ENCODE measurements around the gene NADK2. TPM values are rescaled to one million over a fixed set of nuclear protein-coding genes. Genes with fewer than 3 reads are reported as not detected.

NADK2 gene
- total and polyA plus RNA-seq, 9 donors = 28.9 to 42.2 (median 39.3) TPM

- no peaks in the 10 kb centered on the region for H3K4me1 ChIP-seq (ENCODE audit: control insufficient read depth, insufficient read depth, low read length)
- no peak overlapping the region for H3K4me3 ChIP-seq (ENCODE audit: low read length)
- H3K27me3 ChIP-seq (ENCODE audit: control insufficient read depth, insufficient read depth, low read length) = no peaks in the 10 kb centered on the region
- peak; percentile 42 for DNase-seq
- no peaks in the 10 kb centered on the region for H3K36me3 ChIP-seq (ENCODE audit: control insufficient read depth, insufficient read depth, low read length)
- no peak overlapping the region for H3K27ac ChIP-seq (ENCODE audit: low read length)
- WGBS (ENCODE audit: insufficient coverage) = 74% methylated on average over 3 of the region's 6 CpGs
- H3K9me3 ChIP-seq (replicated peaks; ENCODE audit: control insufficient read depth, low read depth, low read length) = no peaks in the 10 kb centered on the region
Observed at GRCh38 chr5:36273809-36274526, 32.2 kb upstream of the NADK2 start.

GRCh38 chr5:36272136-36272690 is 30.5 kb upstream of the NADK2 start:
- no peaks in the 10 kb centered on the region for H3K36me3 ChIP-seq (ENCODE audit: control insufficient read depth, insufficient read depth, low read length)
- H3K9me3 ChIP-seq (replicated peaks; ENCODE audit: control insufficient read depth, low read depth, low read length) = no peaks in the 10 kb centered on the region
- no peak for DNase-seq
- no CpG with 5 or more reads among the region's 2 CpGs for WGBS (ENCODE audit: insufficient coverage)
- no peak overlapping the region for H3K27ac ChIP-seq (ENCODE audit: low read length)
- no peaks in the 10 kb centered on the region for H3K4me1 ChIP-seq (ENCODE audit: control insufficient read depth, insufficient read depth, low read length)
- H3K4me3 ChIP-seq (ENCODE audit: low read length) = no peak overlapping the region
- no peaks in the 10 kb centered on the region for H3K27me3 ChIP-seq (ENCODE audit: control insufficient read depth, insufficient read depth, low read length)

- H3K36me3 ChIP-seq (ENCODE audit: control insufficient read depth, insufficient read depth, low read length) = no peaks in the 10 kb centered on the region
- DNase-seq = no peak
- no peak overlapping the region for H3K4me3 ChIP-seq (ENCODE audit: low read length)
- no peaks in the 10 kb centered on the region for H3K27me3 ChIP-seq (ENCODE audit: control insufficient read depth, insufficient read depth, low read length)
- no peak overlapping the region for H3K27ac ChIP-seq (ENCODE audit: low read length)
- H3K9me3 ChIP-seq (replicated peaks; ENCODE audit: control insufficient read depth, low read depth, low read length) = no peaks in the 10 kb centered on the region
- WGBS (ENCODE audit: insufficient coverage) = no CpG with 5 or more reads among the region's 3 CpGs
- H3K4me1 ChIP-seq (ENCODE audit: control insufficient read depth, insufficient read depth, low read length) = no peaks in the 10 kb centered on the region
Observed at GRCh38 chr5:36270876-36271575, 29.3 kb upstream of the NADK2 start.

GRCh38 chr5:36270175-36270574 is 28.4 kb upstream of the NADK2 start:
- Histone ChIP-seq H3K4me1 (ENCODE audit: control insufficient read depth, insufficient read depth, low read length) (no peaks in the 10 kb centered on the region), H3K36me3 (ENCODE audit: control insufficient read depth, insufficient read depth, low read length) (no peaks in the 10 kb centered on the region), H3K27me3 (ENCODE audit: control insufficient read depth, insufficient read depth, low read length) (no peaks in the 10 kb centered on the region), H3K9me3 (replicated peaks; ENCODE audit: control insufficient read depth, low read depth, low read length) (no peaks in the 10 kb centered on the region), H3K27ac (ENCODE audit: low read length) (no peak overlapping the region), H3K4me3 (ENCODE audit: low read length) (no peak overlapping the region)
- no peak for DNase-seq
- WGBS (ENCODE audit: insufficient coverage) = 53% methylated on average over 2 of the region's 3 CpGs

GRCh38 chr5:36269478-36269877 is 27.8 kb upstream of the NADK2 start:
- Histone ChIP-seq H3K27ac (ENCODE audit: low read length) (no peak overlapping the region), H3K4me3 (ENCODE audit: low read length) (no peak overlapping the region), H3K36me3 (ENCODE audit: control insufficient read depth, insufficient read depth, low read length) (no peaks in the 10 kb centered on the region), H3K4me1 (ENCODE audit: control insufficient read depth, insufficient read depth, low read length) (no peaks in the 10 kb centered on the region), H3K9me3 (replicated peaks; ENCODE audit: control insufficient read depth, low read depth, low read length) (no peaks in the 10 kb centered on the region), H3K27me3 (ENCODE audit: control insufficient read depth, insufficient read depth, low read length) (no peaks in the 10 kb centered on the region)
- DNase-seq = no peak

- H3K9me3 ChIP-seq (replicated peaks; ENCODE audit: control insufficient read depth, low read depth, low read length) = no peaks in the 10 kb centered on the region
- no peaks in the 10 kb centered on the region for H3K27me3 ChIP-seq (ENCODE audit: control insufficient read depth, insufficient read depth, low read length)
- no peak for DNase-seq
- H3K27ac ChIP-seq (ENCODE audit: low read length) = no peak overlapping the region
- H3K4me3 ChIP-seq (ENCODE audit: low read length) = no peak overlapping the region
- WGBS (ENCODE audit: insufficient coverage) = 92% methylated on average over 2 of the region's 3 CpGs
- no peaks in the 10 kb centered on the region for H3K4me1 ChIP-seq (ENCODE audit: control insufficient read depth, insufficient read depth, low read length)
- no peaks in the 10 kb centered on the region for H3K36me3 ChIP-seq (ENCODE audit: control insufficient read depth, insufficient read depth, low read length)
Observed at GRCh38 chr5:36267905-36268304, 26.2 kb upstream of the NADK2 start.

- DNase-seq = no peak
- WGBS (ENCODE audit: insufficient coverage) = 94% methylated on average over 2 of the region's 4 CpGs
- H3K9me3 ChIP-seq (replicated peaks; ENCODE audit: control insufficient read depth, low read depth, low read length) = no peaks in the 10 kb centered on the region
- no peak overlapping the region for H3K27ac ChIP-seq (ENCODE audit: low read length)
- H3K27me3 ChIP-seq (ENCODE audit: control insufficient read depth, insufficient read depth, low read length) = no peaks in the 10 kb centered on the region
- no peak overlapping the region for H3K4me3 ChIP-seq (ENCODE audit: low read length)
- no peaks in the 10 kb centered on the region for H3K4me1 ChIP-seq (ENCODE audit: control insufficient read depth, insufficient read depth, low read length)
- H3K36me3 ChIP-seq (ENCODE audit: control insufficient read depth, insufficient read depth, low read length) = no peaks in the 10 kb centered on the region
Observed at GRCh38 chr5:36264202-36264760, 22.6 kb upstream of the NADK2 start.

GRCh38 chr5:36261186-36261585 is 19.5 kb upstream of the NADK2 start:
- no peaks in the 10 kb centered on the region for H3K9me3 ChIP-seq (replicated peaks; ENCODE audit: control insufficient read depth, low read depth, low read length)
- no peak overlapping the region for H3K4me3 ChIP-seq (ENCODE audit: low read length)
- H3K27me3 ChIP-seq (ENCODE audit: control insufficient read depth, insufficient read depth, low read length) = no peaks in the 10 kb centered on the region
- 68% methylated on average over 4 of the region's 6 CpGs for whole genome bisulfite sequencing (ENCODE audit: insufficient coverage)
- H3K4me1 ChIP-seq (ENCODE audit: control insufficient read depth, insufficient read depth, low read length) = no peaks in the 10 kb centered on the region
- no peaks in the 10 kb centered on the region for H3K36me3 ChIP-seq (ENCODE audit: control insufficient read depth, insufficient read depth, low read length)
- no peak overlapping the region for H3K27ac ChIP-seq (ENCODE audit: low read length)
- DNase-seq = no peak

GRCh38 chr5:36253575-36253974 is 11.8 kb upstream of the NADK2 start:
- Histone ChIP-seq H3K4me1 (ENCODE audit: control insufficient read depth, insufficient read depth, low read length) (no peaks in the 10 kb centered on the region), H3K27me3 (ENCODE audit: control insufficient read depth, insufficient read depth, low read length) (no peaks in the 10 kb centered on the region), H3K36me3 (ENCODE audit: control insufficient read depth, insufficient read depth, low read length) (no peaks in the 10 kb centered on the region), H3K27ac (ENCODE audit: low read length) (no peak overlapping the region), H3K4me3 (ENCODE audit: low read length) (no peak overlapping the region), H3K9me3 (replicated peaks; ENCODE audit: control insufficient read depth, low read depth, low read length) (no peaks in the 10 kb centered on the region)
- DNase-seq = no peak
- WGBS (ENCODE audit: insufficient coverage) = no CpG with 5 or more reads among the region's 4 CpGs

GRCh38 chr5:36252722-36253365 is 11.1 kb upstream of the NADK2 start:
- DNase-seq = peak; percentile 59
- Histone ChIP-seq H3K4me1 (ENCODE audit: control insufficient read depth, insufficient read depth, low read length) (no peaks in the 10 kb centered on the region), H3K36me3 (ENCODE audit: control insufficient read depth, insufficient read depth, low read length) (no peaks in the 10 kb centered on the region), H3K4me3 (ENCODE audit: low read length) (no peak overlapping the region), H3K9me3 (replicated peaks; ENCODE audit: control insufficient read depth, low read depth, low read length) (no peaks in the 10 kb centered on the region), H3K27me3 (ENCODE audit: control insufficient read depth, insufficient read depth, low read length) (no peaks in the 10 kb centered on the region), H3K27ac (ENCODE audit: low read length) (no peak overlapping the region)
- WGBS (ENCODE audit: insufficient coverage) = 33% methylated on average over 1 of the region's 3 CpGs

Data from muscle of leg (tissue), 11 donors.